NCI-H526 treated with DMSO at 0.1 percent for 48 hours (cell line): ENCODE measurements around the gene PPARA.

Experiments used
- DNase-seq: peaks from one replicate; lab custom pipeline; 2025; lab: John Stamatoyannopoulos, UW

PPARA gene

GRCh38 chr22:46114518-46115387, 35.6 kb upstream of the PPARA start:
- DNase-seq, result no peak

DNA sequence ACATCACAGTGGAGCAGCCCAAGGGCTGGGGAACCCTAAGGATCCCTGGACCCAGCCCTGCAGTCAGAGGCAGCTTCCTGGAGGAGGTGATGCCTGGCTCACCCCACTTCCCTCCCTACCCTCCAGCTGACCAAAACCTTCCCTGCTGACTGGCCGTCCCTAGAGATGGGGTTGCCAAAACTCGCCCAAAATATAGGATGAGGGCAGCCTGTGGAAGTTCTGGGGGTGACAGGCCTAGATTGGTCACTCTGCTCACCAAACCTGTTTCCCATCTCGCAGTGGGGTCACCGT, 35.0 kb upstream of the PPARA start:
- no peak for DNase-seq

DNA sequence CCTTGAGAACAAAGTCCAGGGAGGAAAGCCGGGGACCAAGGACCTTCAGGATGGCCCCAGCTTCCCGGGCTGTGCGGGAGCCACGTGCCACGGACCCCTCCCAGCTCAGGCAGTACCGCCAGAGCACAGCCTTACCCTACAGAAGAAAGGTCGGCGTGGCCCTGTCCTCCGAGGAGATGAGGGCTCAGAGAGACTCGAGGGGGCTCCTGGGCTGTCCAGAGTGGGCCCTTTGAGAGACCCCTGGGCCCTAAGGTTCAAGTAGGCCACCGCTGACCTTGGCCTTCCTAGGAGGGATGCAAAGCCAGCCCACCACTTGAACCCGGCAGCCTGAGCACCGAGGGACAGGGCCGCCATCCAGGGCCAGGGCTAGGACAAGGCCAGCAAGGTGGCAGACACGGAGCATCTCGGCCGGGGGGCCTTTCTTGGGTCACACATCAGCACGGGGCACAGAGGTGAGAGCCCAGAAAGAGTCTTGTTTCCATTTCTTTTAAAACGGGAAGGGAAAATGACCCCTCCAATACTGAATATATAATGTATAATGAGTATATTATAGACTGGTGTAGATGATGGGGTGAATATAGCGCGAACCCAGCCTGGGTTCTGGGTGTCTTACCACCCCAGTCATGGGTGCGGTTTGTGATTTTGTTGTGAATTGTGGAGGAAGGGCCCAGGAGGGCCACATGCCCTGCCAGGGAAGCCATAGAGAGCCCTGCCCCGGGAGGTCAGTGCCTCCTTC, 34.4 kb upstream of the PPARA start:
- DNase-seq, result no peak

DNA sequence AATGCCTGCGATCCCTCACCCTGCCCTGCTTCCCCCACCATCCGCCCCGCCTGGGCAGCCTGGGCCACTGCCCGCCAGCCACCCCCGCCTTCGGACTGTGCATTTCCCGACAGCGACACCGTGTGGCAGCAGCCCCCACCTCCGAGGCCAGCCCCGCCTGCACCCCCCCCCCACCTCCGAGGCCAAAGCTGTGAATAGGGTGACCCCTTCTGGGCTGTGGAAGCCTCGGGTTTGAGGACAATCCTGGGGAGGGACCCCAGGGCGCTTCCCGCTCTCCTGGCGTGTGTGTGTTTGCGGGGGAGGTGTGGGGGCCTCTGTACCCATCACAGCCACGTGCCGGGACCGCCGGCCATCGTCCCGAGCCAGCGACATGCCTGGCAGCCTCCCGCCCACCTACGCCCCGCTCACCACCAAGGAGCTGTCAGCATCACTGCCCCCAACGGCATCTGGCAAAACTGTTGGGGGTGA, 33.8 kb upstream of the PPARA start:
- peak; percentile 38 for DNase-seq

DNA sequence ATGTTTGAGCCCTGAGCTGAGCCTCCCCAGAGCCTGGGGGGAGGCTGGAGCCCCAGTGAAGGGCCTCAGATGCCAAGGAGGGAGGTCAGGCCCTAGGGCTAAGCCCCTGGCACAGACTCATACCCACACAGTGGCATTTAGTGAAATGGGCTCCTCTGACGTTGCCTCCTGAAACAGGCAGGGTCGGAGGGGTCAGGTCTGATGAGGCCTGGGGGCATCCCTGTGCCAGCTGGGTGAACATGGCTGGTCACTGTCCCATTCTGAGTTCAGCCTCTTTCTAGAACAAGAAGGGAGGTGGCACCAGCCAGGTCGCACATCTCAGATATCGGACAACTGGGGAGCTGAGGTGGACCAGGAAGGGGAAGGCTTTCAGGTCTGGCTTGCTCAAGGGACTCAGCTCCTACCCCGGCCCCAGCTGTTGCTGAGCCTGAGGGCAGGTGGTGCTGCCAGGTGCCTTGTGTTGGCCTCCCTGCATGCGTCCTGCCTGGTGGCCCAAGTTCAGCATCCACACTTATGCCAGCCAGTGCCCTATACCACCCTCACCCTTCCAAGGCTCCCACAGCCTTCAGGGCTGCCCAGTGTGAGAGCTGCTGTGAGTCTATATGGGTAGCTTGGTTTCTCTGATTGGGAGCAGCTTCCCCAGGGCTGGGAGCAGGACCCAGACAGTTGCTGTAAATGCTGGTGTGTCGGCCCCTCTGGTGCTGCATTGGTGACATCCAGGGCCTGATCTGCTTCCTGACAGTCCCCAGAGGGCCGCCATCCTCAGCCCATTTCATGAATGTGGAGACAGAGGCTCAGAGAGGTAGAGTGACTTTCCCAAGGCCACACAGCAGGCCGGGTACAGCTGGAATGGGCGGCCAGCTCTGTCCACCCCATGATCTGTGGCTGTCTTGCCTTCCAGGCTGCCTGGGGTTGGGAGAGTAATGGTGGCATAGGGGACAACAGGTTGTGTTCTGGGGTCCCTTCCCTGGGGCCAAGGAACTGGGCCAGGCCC, 32.8 kb upstream of the PPARA start:
- no peak for DNase-seq

DNA sequence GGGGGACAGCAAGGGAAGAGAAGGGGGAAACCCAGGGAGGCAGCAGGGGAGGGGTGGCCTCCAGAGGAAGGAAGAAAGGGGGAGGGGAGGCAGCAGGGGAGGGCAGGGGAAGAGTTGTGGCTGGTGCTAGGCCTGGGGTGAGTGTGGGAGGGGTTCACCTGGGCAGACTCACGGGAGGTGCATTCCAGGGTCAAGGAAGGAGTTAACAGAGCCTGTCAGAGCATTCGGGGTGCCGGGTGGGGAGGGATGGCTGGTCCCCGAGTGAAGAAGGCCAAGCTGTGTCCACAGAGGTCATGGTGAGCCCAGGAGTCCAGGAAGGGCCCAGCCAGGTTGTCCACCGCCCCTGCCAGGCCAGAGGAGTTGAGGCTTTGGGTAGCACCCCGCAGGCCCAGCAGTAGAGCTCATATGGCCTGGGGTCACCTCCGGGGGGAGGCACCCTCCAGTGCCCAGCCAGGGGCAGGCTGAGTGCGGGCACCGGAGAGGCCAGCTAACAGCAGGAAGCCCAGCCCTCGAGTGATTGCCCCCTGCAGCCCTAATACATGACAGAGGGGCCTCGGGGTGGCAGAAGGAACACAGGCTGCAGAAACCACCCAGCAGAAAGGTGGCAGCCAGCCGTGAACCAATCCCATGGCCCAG, 31.1 kb upstream of the PPARA start:
- no peak for DNase-seq

DNA sequence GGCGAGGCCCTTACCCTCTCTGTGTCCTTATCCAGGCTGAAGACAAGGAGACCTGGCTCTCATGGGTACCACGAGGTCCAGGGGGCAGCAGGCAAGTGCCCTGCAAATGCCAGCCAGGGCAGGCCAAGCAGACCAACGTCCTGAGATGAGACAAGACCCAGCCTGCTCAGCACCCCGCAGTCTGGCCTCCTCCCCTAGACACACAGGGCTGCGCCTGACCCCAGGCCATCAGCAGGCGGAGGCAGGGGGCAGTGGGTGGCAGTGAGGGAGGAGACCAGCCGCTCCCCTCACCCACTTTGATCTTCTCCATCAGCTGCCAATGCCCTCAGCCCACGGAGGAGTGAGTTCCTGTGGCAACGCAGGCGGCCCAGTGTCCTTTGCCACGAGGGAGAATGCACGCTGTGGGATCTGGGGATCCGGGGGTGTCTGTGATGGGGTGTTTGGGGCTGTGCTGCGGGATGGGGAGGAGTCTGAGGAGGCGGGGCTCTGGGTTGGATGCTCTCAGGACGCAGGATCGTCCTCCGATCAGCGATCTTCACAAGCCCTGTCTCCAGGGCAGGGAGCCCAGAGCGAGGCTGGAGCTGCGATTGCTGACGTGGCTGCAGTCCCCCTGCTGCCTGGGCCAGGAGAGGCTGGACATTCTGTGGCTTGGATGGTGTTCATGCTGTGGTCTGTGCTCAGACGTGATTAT, 30.5 kb upstream of the PPARA start:
- DNase-seq, result no peak

DNA sequence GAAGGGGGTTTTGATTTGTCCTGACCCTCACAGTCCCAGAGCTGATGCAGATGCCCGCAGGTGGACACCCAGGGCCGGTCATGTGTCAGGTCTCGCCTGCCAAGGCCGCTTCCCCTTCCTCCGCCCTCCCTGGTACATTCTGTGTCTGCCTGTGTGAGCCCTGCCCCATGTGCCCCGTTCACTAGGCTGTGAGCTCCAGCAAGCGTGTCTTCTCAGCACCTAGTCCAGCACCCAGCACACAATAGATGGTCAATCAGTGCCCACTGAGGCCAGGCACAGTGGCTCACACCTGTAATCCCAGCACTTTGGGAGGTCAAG, 29.9 kb upstream of the PPARA start:
- no peak for DNase-seq

DNA sequence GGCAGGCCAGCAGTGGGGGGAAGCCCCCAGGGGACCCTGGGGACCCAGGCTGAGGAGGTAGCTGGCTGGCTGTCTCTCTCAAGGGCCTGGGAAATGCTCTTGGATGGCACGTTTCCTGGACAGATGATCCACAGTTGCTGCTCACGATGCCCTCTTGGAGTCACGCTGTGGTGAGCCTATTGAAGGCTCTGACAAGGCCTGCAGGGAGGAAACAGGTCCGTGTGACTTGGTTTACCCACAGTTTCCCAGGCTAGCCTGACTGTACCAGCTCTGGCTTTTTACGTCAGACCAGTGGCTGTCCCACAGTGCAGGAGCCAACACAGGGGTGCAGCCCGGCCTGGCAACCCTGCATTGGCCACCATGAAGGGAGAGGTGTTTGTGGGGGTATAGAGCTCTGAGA, 29.2 kb upstream of the PPARA start:
- no peak for DNase-seq

DNA sequence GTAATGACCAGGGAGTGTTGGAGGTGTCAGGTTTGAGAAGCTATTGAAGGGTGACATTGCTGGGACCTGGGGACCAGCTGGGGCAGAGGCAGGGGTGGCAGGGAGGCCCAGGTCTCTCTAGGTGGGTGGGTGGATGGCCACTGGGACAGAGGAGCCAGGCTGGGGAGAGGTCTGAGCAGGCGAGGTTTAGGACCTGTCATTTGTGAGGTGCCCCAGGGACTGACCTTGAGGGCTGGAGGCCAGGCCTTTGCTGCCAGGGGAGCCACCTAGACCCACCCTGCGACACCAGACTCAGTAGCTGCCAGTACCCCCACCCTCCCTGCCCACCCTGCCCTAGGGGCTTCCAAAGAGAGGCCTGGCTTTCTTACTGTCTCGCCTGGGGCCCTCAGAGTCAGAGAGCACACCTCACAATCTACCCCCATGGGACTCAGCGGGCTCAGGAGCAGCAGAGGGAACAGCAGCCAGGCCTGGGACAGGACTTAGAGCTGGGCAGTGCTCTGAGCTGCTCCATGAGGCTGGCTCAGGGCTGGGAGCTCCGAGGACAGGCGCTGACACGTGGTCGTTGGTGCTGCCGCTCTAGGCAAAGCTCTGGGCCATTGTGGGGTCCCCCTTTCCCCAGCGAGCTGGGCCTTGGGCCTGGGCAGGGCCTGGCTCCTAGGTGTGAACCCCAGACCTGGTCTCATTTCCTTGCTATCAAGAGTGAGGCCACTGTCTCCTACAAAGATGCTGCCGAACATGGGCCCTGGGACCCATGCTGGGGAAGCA, 28.6 kb upstream of the PPARA start:
- DNase-seq, result no peak

DNA sequence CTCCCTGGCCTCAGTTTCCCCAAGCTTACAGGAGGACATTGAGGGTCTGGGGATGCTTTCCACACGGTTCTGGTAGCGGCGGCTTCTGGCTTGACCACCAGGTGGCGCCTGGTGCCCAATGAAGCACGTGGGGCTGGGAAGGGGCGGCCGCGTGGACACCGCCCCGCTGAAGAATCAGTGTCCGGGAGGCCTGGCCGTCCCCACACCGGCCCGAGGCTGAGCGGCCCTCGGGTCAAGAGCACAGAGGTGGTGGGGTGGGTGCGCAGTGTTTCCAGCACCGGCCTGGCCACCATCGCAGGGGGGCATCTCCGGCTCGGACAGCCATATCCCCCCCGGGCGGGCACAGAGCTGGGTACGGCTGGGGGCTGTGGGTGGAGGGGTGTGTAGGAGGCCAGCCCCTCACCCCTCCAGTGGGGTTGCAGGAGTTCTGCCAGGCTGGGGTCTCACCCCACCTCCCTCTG, 27.8 kb upstream of the PPARA start:
- no peak for DNase-seq

- DNase-seq, result no peak
Measured at GRCh38 chr22:46122980-46123693, 27.2 kb upstream of the PPARA start.

GRCh38 chr22:46123694-46124382, 26.5 kb upstream of the PPARA start:
- DNase-seq, result no peak

GRCh38 chr22:46124383-46125144, 25.8 kb upstream of the PPARA start:
- DNase-seq, result no peak

DNA sequence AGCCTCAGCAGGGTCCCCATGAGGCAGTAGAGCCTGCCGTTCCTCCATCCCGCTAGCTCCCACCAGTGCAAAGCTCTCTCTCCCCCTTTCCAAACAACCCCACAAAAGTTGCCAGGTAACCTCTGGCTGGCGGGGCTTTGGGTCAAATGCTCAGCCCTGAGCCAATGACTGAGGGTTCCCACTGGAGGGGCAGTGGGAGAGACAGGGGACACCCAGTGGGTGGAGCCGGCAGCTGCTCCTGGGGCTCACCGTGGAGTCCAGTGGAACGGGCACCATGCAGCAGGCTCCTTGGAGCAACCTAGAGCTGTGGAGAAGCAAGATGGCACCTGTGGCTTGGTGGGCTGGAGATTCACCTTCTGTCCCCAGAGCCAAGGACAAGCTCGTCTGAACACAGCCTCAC, 25.0 kb upstream of the PPARA start:
- no peak for DNase-seq

GRCh38 chr22:46125816-46126765, 24.2 kb upstream of the PPARA start:
- no peak for DNase-seq

GRCh38 chr22:46126853-46127385, 23.4 kb upstream of the PPARA start:
- DNase-seq, result no peak
